ENCODE data around the gene LRRC38. TPM values are rescaled to one million over a fixed set of nuclear protein-coding genes. Genes with fewer than 3 reads are reported as not detected.

Gene LRRC38
- total and polyA plus RNA-seq, 4 experiments from 2014 or later: not detected

- Mint-ChIP-seq H3K27ac (no peak overlapping the region), H3K4me1 (no peaks in the 10 kb centered on the region), H3K4me3 (no peak overlapping the region), H3K36me3 (no peaks in the 10 kb centered on the region), H3K27me3 (peaks cover 1 to 3% of the 10 kb centered on the region in 2 donors), H3K9me3 (peaks cover 0 to 1% (median 0%) of the 10 kb centered on the region in 8 donors)
- H3K4me1 ChIP-seq (ENCODE audit: insufficient read depth, low read length): no peaks in the 10 kb centered on the region
- H3K27ac ChIP-seq (ENCODE audit: low read depth, low read length): no peak overlapping the region
- H3K27me3 ChIP-seq (ENCODE audit: insufficient read depth, low read length): no peaks in the 10 kb centered on the region
- DNase-seq: no peak
- H3K4me3 ChIP-seq (ENCODE audit: low read length in 2 of 2): no peak overlapping the region
- no peaks in the 10 kb centered on the region for H3K36me3 ChIP-seq (ENCODE audit: insufficient read depth, low read length)
- intact Hi-C loops (cut with micrococcal nuclease): no loop called here
- ChIA-PET CTCF (ENCODE audit: partially characterized antibody) (no interaction called here), POLR2A (ENCODE audit: partially characterized antibody) (no interaction called here)
- H3K9me3 ChIP-seq (ENCODE audit: control insufficient read depth in 1 of 2, low read length in 2 of 2): no peaks in the 10 kb centered on the region
Measured at GRCh38 chr1:13465515-13465914, 48.3 kb downstream of the LRRC38 start.

- no peaks in the 10 kb centered on the region for H3K4me1 ChIP-seq (ENCODE audit: insufficient read depth, low read length)
- H3K36me3 ChIP-seq (ENCODE audit: insufficient read depth, low read length): no peaks in the 10 kb centered on the region
- DNase-seq: no peak
- H3K27ac ChIP-seq (ENCODE audit: low read depth, low read length): no peak overlapping the region
- no peak overlapping the region for H3K4me3 Mint-ChIP-seq
- no peaks in the 10 kb centered on the region for H3K9me3 ChIP-seq (ENCODE audit: control insufficient read depth in 1 of 2, low read length in 2 of 2)
- no peaks in the 10 kb centered on the region for H3K4me1 Mint-ChIP-seq
- no peak overlapping the region for H3K27ac Mint-ChIP-seq
- peaks cover 2 to 4% of the 10 kb centered on the region in 2 donors for H3K27me3 Mint-ChIP-seq
- H3K27me3 ChIP-seq (ENCODE audit: insufficient read depth, low read length): no peaks in the 10 kb centered on the region
- peaks cover 0 to 1% (median 0%) of the 10 kb centered on the region in 8 donors for H3K9me3 Mint-ChIP-seq
- ChIA-PET CTCF (ENCODE audit: partially characterized antibody) (no interaction called here), POLR2A (ENCODE audit: partially characterized antibody) (no interaction called here)
- no peaks in the 10 kb centered on the region for H3K36me3 Mint-ChIP-seq
- no peak overlapping the region for H3K4me3 ChIP-seq (ENCODE audit: low read length in 2 of 2)
- intact Hi-C loops (cut with micrococcal nuclease): no loop called here
Measured at GRCh38 chr1:13462682-13463081, 51.1 kb downstream of the LRRC38 start.

GRCh38 chr1:13461977-13462376 lies 51.8 kb downstream of the LRRC38 start:
- Histone ChIP-seq H3K27me3 (ENCODE audit: insufficient read depth, low read length) (no peaks in the 10 kb centered on the region), H3K36me3 (ENCODE audit: insufficient read depth, low read length) (no peaks in the 10 kb centered on the region), H3K4me3 (ENCODE audit: low read length in 2 of 2) (no peak overlapping the region), H3K9me3 (ENCODE audit: control insufficient read depth in 1 of 2, low read length in 2 of 2) (no peaks in the 10 kb centered on the region), H3K4me1 (ENCODE audit: insufficient read depth, low read length) (no peaks in the 10 kb centered on the region), H3K27ac (ENCODE audit: low read depth, low read length) (no peak overlapping the region)
- ChIA-PET POLR2A (ENCODE audit: partially characterized antibody) (no interaction called here), CTCF (ENCODE audit: partially characterized antibody) (no interaction called here)
- Mint-ChIP-seq H3K27ac (no peak overlapping the region), H3K4me1 (no peaks in the 10 kb centered on the region), H3K4me3 (no peak overlapping the region), H3K27me3 (peaks cover 2 to 4% of the 10 kb centered on the region in 2 donors), H3K36me3 (no peaks in the 10 kb centered on the region), H3K9me3 (peaks cover 0 to 1% (median 0%) of the 10 kb centered on the region in 8 donors)
- intact Hi-C loops (cut with micrococcal nuclease): no loop called here
- no peak for DNase-seq

GRCh38 chr1:13456904-13457532 lies 56.8 kb downstream of the LRRC38 start:
- no peaks in the 10 kb centered on the region for H3K36me3 Mint-ChIP-seq
- no peak overlapping the region for H3K27ac Mint-ChIP-seq
- POLR2A ChIA-PET (ENCODE audit: partially characterized antibody): no interaction called here
- Histone ChIP-seq H3K27me3 (ENCODE audit: insufficient read depth, low read length) (no peaks in the 10 kb centered on the region), H3K27ac (ENCODE audit: low read depth, low read length) (no peak overlapping the region), H3K4me1 (ENCODE audit: insufficient read depth, low read length) (no peaks in the 10 kb centered on the region), H3K36me3 (ENCODE audit: insufficient read depth, low read length) (no peaks in the 10 kb centered on the region), H3K4me3 (ENCODE audit: low read length in 2 of 2) (no peak overlapping the region), H3K9me3 (ENCODE audit: control insufficient read depth in 1 of 2, low read length in 2 of 2) (no peaks in the 10 kb centered on the region)
- CTCF ChIA-PET (ENCODE audit: partially characterized antibody): no interaction called here
- H3K9me3 Mint-ChIP-seq: peaks cover 0 to 1% (median 0%) of the 10 kb centered on the region in 8 donors
- intact Hi-C loops (cut with micrococcal nuclease): no loop called here
- H3K27me3 Mint-ChIP-seq: peaks cover 3 to 6% of the 10 kb centered on the region in 2 donors
- H3K4me1 Mint-ChIP-seq: no peaks in the 10 kb centered on the region
- H3K4me3 Mint-ChIP-seq: no peak overlapping the region
- no peak for DNase-seq

- Mint-ChIP-seq H3K4me1 (no peaks in the 10 kb centered on the region), H3K36me3 (no peaks in the 10 kb centered on the region), H3K4me3 (no peak overlapping the region), H3K9me3 (no peaks in the 10 kb centered on the region), H3K27me3 (peaks cover 3% of the 10 kb centered on the region in 2 donors), H3K27ac (no peak overlapping the region)
- Histone ChIP-seq H3K27ac (ENCODE audit: low read depth, low read length) (no peak overlapping the region), H3K4me3 (ENCODE audit: low read length in 2 of 2) (no peak overlapping the region), H3K4me1 (ENCODE audit: insufficient read depth, low read length) (no peaks in the 10 kb centered on the region), H3K9me3 (ENCODE audit: control insufficient read depth in 1 of 2, low read length in 2 of 2) (no peaks in the 10 kb centered on the region), H3K27me3 (ENCODE audit: insufficient read depth, low read length) (no peaks in the 10 kb centered on the region), H3K36me3 (ENCODE audit: insufficient read depth, low read length) (no peaks in the 10 kb centered on the region)
- ChIA-PET POLR2A (ENCODE audit: partially characterized antibody) (no interaction called here), CTCF (ENCODE audit: partially characterized antibody) (no interaction called here)
- intact Hi-C loops (cut with micrococcal nuclease): no loop called here
- DNase-seq: no peak
Measured at GRCh38 chr1:13451399-13451965, 62.3 kb downstream of the LRRC38 start.

- Mint-ChIP-seq H3K27me3 (peaks cover 0 to 5% of the 10 kb centered on the region in 2 donors), H3K4me3 (no peak overlapping the region), H3K4me1 (no peaks in the 10 kb centered on the region), H3K27ac (peak overlapping the region in 1 of 7 donors; percentile 13), H3K36me3 (no peaks in the 10 kb centered on the region), H3K9me3 (no peaks in the 10 kb centered on the region)
- Histone ChIP-seq H3K4me1 (ENCODE audit: insufficient read depth, low read length) (no peaks in the 10 kb centered on the region), H3K27ac (ENCODE audit: low read depth, low read length) (no peak overlapping the region), H3K27me3 (ENCODE audit: insufficient read depth, low read length) (no peaks in the 10 kb centered on the region), H3K4me3 (ENCODE audit: low read length in 2 of 2) (no peak overlapping the region), H3K9me3 (ENCODE audit: control insufficient read depth in 1 of 2, low read length in 2 of 2) (no peaks in the 10 kb centered on the region), H3K36me3 (ENCODE audit: insufficient read depth, low read length) (no peaks in the 10 kb centered on the region)
- ChIA-PET CTCF (ENCODE audit: partially characterized antibody) (no interaction called here), POLR2A (ENCODE audit: partially characterized antibody) (no interaction called here)
- intact Hi-C loops (cut with micrococcal nuclease): no loop called here
- no peak for DNase-seq
Measured at GRCh38 chr1:13450204-13450603, 63.6 kb downstream of the LRRC38 start.

- Histone ChIP-seq H3K9me3 (ENCODE audit: control insufficient read depth in 1 of 2, low read length in 2 of 2) (no peaks in the 10 kb centered on the region), H3K27ac (ENCODE audit: low read depth, low read length) (no peak overlapping the region), H3K36me3 (ENCODE audit: insufficient read depth, low read length) (no peaks in the 10 kb centered on the region), H3K27me3 (ENCODE audit: insufficient read depth, low read length) (no peaks in the 10 kb centered on the region), H3K4me3 (ENCODE audit: low read length in 2 of 2) (no peak overlapping the region), H3K4me1 (ENCODE audit: insufficient read depth, low read length) (no peaks in the 10 kb centered on the region)
- Mint-ChIP-seq H3K27me3 (peaks cover 0 to 3% of the 10 kb centered on the region in 2 donors), H3K4me1 (no peaks in the 10 kb centered on the region), H3K9me3 (peaks cover 0 to 6% (median 0%) of the 10 kb centered on the region in 8 donors), H3K27ac (no peak overlapping the region), H3K36me3 (no peaks in the 10 kb centered on the region), H3K4me3 (no peak overlapping the region)
- intact Hi-C loops (cut with micrococcal nuclease): no loop called here
- POLR2A ChIA-PET (ENCODE audit: partially characterized antibody): no interaction called here
- CTCF ChIA-PET (ENCODE audit: partially characterized antibody): no interaction called here
- DNase-seq: no peak
Measured at GRCh38 chr1:13443335-13443979, 70.3 kb downstream of the LRRC38 start.
